Head of caudate nucleus (tissue), 42 donors: ENCODE data around the gene RHOB.
"Not testable (repeated sequence)": the region's sequence is repeated elsewhere in the genome, so short reads cannot be mapped to it uniquely, and the experiment has no call there.

ENCODE experiments used
- DNase-seq, 42 donors: peaks; one replicate each; pipeline versions ENCODE4 v3.0.0 to v3.0.0-alpha.2; 2020 to 2021; ENCODE audit warnings: mixed read lengths in 7 of 42
- intact Hi-C: fragments of 100-400 bp; cut with DNase I; formaldehyde crosslinking; loops from one replicate; pipeline ENCODE4 v1.15.0; 2022

RHOB gene

GRCh38 chr2:20433946-20434553 is 12.8 kb upstream of the RHOB start:
- intact Hi-C loops = no loop called here
- peak in 2 of 42 donors; percentile 4 to 15 for DNase-seq

- intact Hi-C loops = no loop called here
- peak in 1 of 42 donors; percentile 11 for DNase-seq
Observed at GRCh38 chr2:20434588-20435294, 12.1 kb upstream of the RHOB start.

DNA sequence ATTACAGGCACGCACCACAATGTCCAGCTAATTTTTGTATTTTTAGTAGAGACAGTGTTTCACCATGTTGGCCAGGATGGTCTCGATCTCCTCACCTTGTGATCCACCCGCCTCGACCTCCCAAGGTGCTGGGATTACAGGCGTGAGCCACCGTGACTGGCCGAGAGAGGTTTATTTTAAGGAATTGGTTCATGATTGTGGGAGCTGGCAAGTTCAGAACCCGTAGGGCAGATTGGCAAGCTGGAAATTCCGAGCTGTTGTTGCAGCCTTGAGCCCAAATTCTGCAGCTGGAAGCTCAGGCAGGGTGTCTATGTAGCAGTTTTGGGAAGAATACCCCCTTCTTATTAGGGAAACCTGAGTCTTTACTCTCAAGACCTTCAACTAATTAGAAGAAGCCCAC is 11.4 kb upstream of the RHOB start:
- intact Hi-C loops = not testable (repeated sequence)
- peak in 1 of 42 donors; percentile 11 for DNase-seq

GRCh38 chr2:20436716-20437470 is 10.0 kb upstream of the RHOB start:
- intact Hi-C loops = no loop called here
- DNase-seq = peak in 4 of 42 donors; percentile 2 to 14 (median 6)

DNA sequence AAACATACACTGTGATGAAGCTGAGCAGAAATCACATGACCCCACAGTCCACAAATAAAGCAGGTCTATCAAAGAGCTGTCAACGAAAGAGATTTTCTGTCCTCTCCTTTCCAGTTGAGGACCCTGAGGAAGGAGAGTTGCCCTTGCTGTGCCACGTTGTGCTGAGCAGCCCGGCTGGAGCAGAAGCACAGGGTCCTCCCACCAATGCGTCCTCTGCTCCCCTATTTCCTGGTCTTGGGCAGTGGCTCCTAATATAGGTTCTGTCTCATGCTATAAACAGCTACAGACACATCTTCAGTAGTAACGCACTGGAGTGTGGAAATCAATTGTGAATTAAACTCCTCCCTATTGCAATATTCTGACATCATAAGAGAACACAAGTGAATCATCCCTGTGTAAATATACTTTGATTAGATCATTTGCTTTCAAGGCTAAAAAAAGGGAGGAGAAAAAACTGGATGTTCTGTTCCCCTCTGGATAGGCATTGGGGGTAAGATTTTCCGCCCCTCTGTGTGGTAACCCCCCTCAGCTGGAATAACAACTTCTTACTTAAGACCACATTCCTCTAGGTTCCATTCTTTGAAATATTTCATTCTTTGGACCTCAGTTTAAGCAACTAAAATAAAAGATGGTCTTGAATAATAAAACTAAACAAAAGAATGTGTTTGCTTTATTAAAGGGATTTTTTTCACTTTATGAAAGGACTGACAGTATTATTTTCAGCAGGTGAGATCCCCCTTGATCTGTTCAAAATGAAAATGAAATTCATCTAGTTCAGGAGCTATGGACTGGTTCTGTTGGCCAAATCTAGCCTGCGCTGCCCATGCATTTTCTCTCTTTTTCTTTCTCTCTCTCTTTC is 8.3 kb upstream of the RHOB start:
- DNase-seq = peak in 6 of 42 donors; percentile 16 to 46 (median 35)

DNA sequence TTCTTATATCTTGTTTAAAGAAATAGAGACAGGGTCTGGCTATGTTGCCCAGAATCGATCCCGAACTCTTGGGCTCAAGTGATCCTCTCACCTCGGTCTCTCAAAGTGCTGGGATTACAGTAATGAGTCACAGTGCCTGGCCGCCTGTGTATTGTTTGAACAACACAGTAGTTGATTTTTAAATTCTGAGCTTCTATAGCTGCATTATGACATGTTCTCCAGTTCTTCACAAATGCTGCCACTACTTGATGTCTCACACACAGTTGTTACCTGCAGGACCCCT is 7.7 kb upstream of the RHOB start:
- DNase-seq = peak in 6 of 42 donors; percentile 6 to 22 (median 10)
- intact Hi-C loops = no loop called here

More for the DNA sequence above, 8.3 kb upstream of the RHOB start:
- intact Hi-C loops = no loop called here

GRCh38 chr2:20439503-20439902 is 7.4 kb upstream of the RHOB start:
- DNase-seq = peak in 16 of 42 donors; percentile 3 to 68 (median 32)
- intact Hi-C loops = no loop called here

- DNase-seq = peak in 5 of 42 donors; percentile 5 to 33 (median 21)
- intact Hi-C loops = no loop called here
Observed at GRCh38 chr2:20440001-20440560, 6.8 kb upstream of the RHOB start.

- DNase-seq = peak in 10 of 42 donors; percentile 10 to 67 (median 32)
- intact Hi-C loops = no loop called here
Observed at GRCh38 chr2:20443276-20443920, 3.5 kb upstream of the RHOB start.

DNA sequence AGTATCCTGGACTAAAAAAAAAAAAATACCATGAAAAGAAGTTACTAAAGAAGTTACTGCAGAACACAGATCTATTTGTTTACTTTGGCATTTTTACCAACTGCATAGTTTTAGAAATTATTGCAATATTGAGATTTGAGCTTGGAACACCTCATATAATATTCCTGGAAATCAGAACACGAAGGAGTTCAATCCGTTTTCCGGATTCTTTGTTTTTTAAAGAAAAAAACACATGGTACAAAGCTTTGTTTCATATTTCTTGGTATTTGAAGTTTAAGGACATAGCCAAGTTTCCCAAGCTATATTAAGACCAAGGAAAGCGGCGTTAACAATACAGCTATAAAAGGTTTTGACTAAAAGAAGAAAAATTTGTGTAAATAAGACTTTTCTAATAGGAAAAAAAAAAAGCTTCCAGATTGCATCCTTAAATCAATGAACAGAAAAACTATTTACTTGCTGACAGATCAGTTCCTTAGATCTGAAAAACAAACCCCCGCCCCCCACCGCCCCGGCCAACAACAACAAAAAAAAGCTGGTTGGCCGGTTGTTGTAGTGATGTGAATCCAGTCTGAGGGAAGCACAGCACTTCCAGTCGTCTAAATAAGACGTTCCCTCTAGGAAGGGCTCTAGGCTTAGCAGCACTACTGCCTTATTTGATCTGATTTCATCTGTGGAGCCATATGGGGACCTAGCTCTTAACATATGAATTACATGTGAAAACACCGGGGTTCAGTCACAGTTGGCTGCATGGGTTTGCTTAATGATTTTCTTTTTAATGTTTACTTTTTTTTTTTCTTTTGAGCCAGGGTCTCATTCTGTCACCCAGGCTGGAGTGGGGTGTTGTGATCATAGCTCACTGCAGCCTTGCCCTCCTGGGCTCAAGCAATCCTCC is 2.5 kb upstream of the RHOB start:
- intact Hi-C loops = loop anchor here (2.0 kb wide), 1 partner anchor 198 kb away; no protein-coding TSS in a partner anchor
- peak in 6 of 42 donors; percentile 9 to 36 (median 26) for DNase-seq

- intact Hi-C loops = loop anchor here (2.0 kb wide), 1 partner anchor 198 kb away; no protein-coding TSS in a partner anchor
- peak in 9 of 42 donors; percentile 13 to 54 (median 31) for DNase-seq
Observed at GRCh38 chr2:20444993-20445910, 1.6 kb upstream of the RHOB start.

DNA sequence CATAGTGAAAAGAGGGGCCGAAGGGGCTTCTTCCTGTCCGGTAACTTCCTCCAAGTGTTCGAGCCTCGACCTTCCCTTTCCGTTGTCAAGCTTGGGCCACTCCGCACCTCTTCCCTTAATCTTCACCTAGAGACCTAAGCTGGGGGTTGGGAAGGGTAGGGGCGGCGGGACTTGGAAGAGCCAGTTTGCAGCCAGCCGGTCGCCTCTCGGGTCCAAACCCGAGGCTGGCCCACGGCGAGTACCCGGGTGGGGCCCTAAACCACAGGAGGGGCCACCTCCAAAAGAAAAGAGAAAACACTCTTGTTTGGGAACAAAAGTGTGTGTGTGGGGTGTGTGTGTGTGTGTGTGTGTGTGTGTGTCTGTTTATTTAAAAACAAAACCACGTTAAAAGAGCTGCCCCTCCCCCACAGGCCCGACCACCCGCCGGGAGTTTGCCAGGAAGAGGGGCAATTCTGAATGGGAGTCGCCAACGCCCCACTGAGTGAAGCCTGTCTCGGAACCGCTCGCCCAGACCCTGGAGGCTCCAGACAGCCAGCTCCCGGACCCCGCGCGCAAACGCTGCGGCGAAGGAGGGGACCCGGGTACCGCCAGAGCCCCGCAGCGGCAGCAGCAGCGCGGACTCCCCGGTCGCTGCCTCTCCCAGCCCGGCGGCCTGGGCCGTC is 488 bp upstream of the RHOB start:
- intact Hi-C loops = loop anchor here (2.0 kb wide), 1 partner anchor 188 kb away; no protein-coding TSS in a partner anchor
- DNase-seq = peak in 8 of 42 donors; percentile 14 to 50 (median 32)

- peak in 40 of 42 donors; percentile 42 to 81 (median 64) for DNase-seq
- intact Hi-C loops = loop anchor here (2.0 kb wide), 1 partner anchor 187 kb away; no protein-coding TSS in a partner anchor
Observed at GRCh38 chr2:20447437-20448245, 767 bp downstream of the RHOB start.

- DNase-seq = peak in 36 of 42 donors; percentile 35 to 81 (median 57)
- intact Hi-C loops = no loop called here
Observed at GRCh38 chr2:20448246-20448976, 1.5 kb downstream of the RHOB start.
